H9 (cell line): Measurements from ENCODE around the gene FCRL6. TPM values are rescaled to one million over a fixed set of nuclear protein-coding genes. Genes with fewer than 3 reads are reported as not detected.

Experiments
- DNase-seq: peaks from one replicate; pipeline ENCODE4 v3.0.0-alpha.2; 2017
- H2AFZ ChIP-seq: one replicate; pipeline ENCODE4 v1.6.1; 2013; ENCODE audit warnings: mild to moderate bottlenecking, low read length, control low read depth, moderate library complexity
- H2AK5ac ChIP-seq: 2 replicates; pipeline ENCODE4 v1.6.1; 2013; ENCODE audit warnings: low read length, control low read depth, mixed read lengths; ENCODE audit not compliant: insufficient read length
- H2BK120ac ChIP-seq: one replicate; pipeline ENCODE4 v1.6.1; 2013; ENCODE audit warnings: low read depth, mild to moderate bottlenecking, low read length, control low read depth, inconsistent platforms; ENCODE audit not compliant: poor library complexity, severe bottlenecking
- H2BK12ac ChIP-seq: 2 replicates; pipeline ENCODE4 v1.6.1; 2013; ENCODE audit warnings: low read length, control low read depth, mixed read lengths, low read depth; ENCODE audit not compliant: insufficient read length
- H2BK15ac ChIP-seq: 2 replicates; pipeline ENCODE4 v1.6.1; 2013; ENCODE audit warnings: low read depth, low read length, control low read depth
- H2BK20ac ChIP-seq: one replicate; pipeline ENCODE4 v1.6.1; 2013; ENCODE audit warnings: low read depth, mild to moderate bottlenecking, low read length, control low read depth, inconsistent platforms; ENCODE audit not compliant: poor library complexity, severe bottlenecking
- H2BK5ac ChIP-seq: 2 replicates; pipeline ENCODE4 v1.6.1; 2013; ENCODE audit warnings: low read length, control low read depth, mixed read lengths; ENCODE audit not compliant: insufficient read length
- H3K14ac ChIP-seq: 2 replicates; pipeline ENCODE4 v1.6.1; 2013; ENCODE audit warnings: low read length, control low read depth; ENCODE audit not compliant: insufficient read depth
- H3K18ac ChIP-seq: 2 replicates; pipeline ENCODE4 v1.6.1; 2013; ENCODE audit warnings: low read depth, mild to moderate bottlenecking, mixed read lengths, low read length, control low read depth; ENCODE audit not compliant: insufficient read length
- H3K23ac ChIP-seq: 2 replicates; pipeline ENCODE4 v1.6.1; 2013; ENCODE audit warnings: low read length, control low read depth, mixed read lengths, low read depth; ENCODE audit not compliant: insufficient read length
- H3K23me2 ChIP-seq: 2 replicates; pipeline ENCODE4 v1.6.1; 2013; ENCODE audit warnings: low read depth, mild to moderate bottlenecking, mixed read lengths, low read length, control low read depth; ENCODE audit not compliant: insufficient read length, poor library complexity, severe bottlenecking
- H3K27ac ChIP-seq: 2 replicates; pipeline ENCODE4 v1.5.1; 2013; ENCODE audit warnings: low read length, control low read depth, mixed read lengths, low read depth; ENCODE audit not compliant: insufficient read length
- H3K27me3 ChIP-seq: 2 replicates; pipeline ENCODE4 v1.6.1; 2013; ENCODE audit warnings: low read length, control low read depth, inconsistent platforms; ENCODE audit not compliant: insufficient read depth
- H3K4ac ChIP-seq: 2 replicates; pipeline ENCODE4 v1.6.1; 2013; ENCODE audit warnings: low read depth, mild to moderate bottlenecking, control low read depth, inconsistent platforms, low read length, moderate library complexity
- H3K4me1 ChIP-seq: 2 replicates; pipeline ENCODE4 v1.6.1; 2013; ENCODE audit warnings: low read length, control low read depth, inconsistent platforms; ENCODE audit not compliant: insufficient read depth
- H3K4me2 ChIP-seq: 2 replicates; pipeline ENCODE4 v1.6.1; 2013; ENCODE audit warnings: low read length, control low read depth, mixed read lengths; ENCODE audit not compliant: insufficient read length, insufficient read depth
- H3K56ac ChIP-seq: 2 replicates; pipeline ENCODE4 v1.6.1; 2013; ENCODE audit warnings: low read depth, mild to moderate bottlenecking, mixed read lengths, low read length, control low read depth; ENCODE audit not compliant: insufficient read length
- H3K79me1 ChIP-seq: 2 replicates; pipeline ENCODE4 v1.6.1; 2013; ENCODE audit warnings: low read depth, mild to moderate bottlenecking, moderate library complexity, low read length, control low read depth, inconsistent platforms; ENCODE audit not compliant: insufficient read depth, poor library complexity, severe bottlenecking
- H3K79me2 ChIP-seq: 2 replicates; pipeline ENCODE4 v1.6.1; 2013; ENCODE audit warnings: low read length, control low read depth, inconsistent platforms; ENCODE audit not compliant: insufficient read depth
- H3K9ac ChIP-seq: 2 replicates; pipeline ENCODE4 v1.6.1; 2013; ENCODE audit warnings: low read length, control low read depth, mixed read lengths; ENCODE audit not compliant: insufficient read length; ENCODE audit errors: extremely low read depth
- H3K9me3 ChIP-seq: one replicate; pipeline ENCODE4 v1.6.1; 2013; ENCODE audit warnings: low read depth, low read length, inconsistent platforms; ENCODE audit not compliant: control insufficient read depth
- H3T11ph ChIP-seq: one replicate; pipeline ENCODE4 v1.6.1; 2013; ENCODE audit warnings: mild to moderate bottlenecking, low read length, control low read depth, inconsistent platforms
- H4K20me1 ChIP-seq: one replicate; pipeline ENCODE4 v1.6.1; 2013; ENCODE audit not compliant: control insufficient read depth, insufficient read length, insufficient read depth
- H4K5ac ChIP-seq: 2 replicates; pipeline ENCODE4 v1.6.1; 2013; ENCODE audit warnings: low read depth, mild to moderate bottlenecking, mixed read lengths, low read length, control low read depth; ENCODE audit not compliant: insufficient read length
- H4K8ac ChIP-seq: replicated peaks from 2 replicates; pipeline ENCODE4 v1.6.1; 2013; ENCODE audit warnings: low read length, control low read depth, mixed read lengths, low read depth; ENCODE audit not compliant: insufficient read length
- H4K91ac ChIP-seq: 2 replicates; pipeline ENCODE4 v1.6.1; 2013; ENCODE audit warnings: low read depth, mild to moderate bottlenecking, moderate library complexity, mixed read lengths, low read length, control low read depth; ENCODE audit not compliant: insufficient read length
- H3K27ac Mint-ChIP-seq, 3 experiments: 2 replicates in 2 of 3; 3 replicates in 1 of 3; pipeline ENCODE4 v1.8.0; 2020 to 2021; ENCODE audit warnings: mixed read lengths in 3 of 3, mild to moderate bottlenecking in 1 of 3, moderate library complexity in 1 of 3
- H3K27me3 Mint-ChIP-seq: 2 replicates; pipeline ENCODE4 v1.8.0; 2021; ENCODE audit warnings: low read depth, mild to moderate bottlenecking, moderate library complexity, mixed read lengths
- H3K36me3 Mint-ChIP-seq, 3 experiments: 2 replicates in 2 of 3; 3 replicates in 1 of 3; pipeline ENCODE4 v1.8.0; 2020 to 2021; ENCODE audit warnings: low read depth in 3 of 3, mixed read lengths in 3 of 3; ENCODE audit not compliant: insufficient read depth in 1 of 3
- H3K4me1 Mint-ChIP-seq, 2 experiments: 2 replicates each; pipeline ENCODE4 v1.8.0; 2020; ENCODE audit warnings: mixed read lengths in 2 of 2
- H3K4me3 Mint-ChIP-seq, 2 experiments: 2 replicates in 1 of 2; 3 replicates in 1 of 2; pipeline ENCODE4 v1.8.0; 2020 to 2021; ENCODE audit warnings: mild to moderate bottlenecking in 2 of 2, mixed read lengths in 2 of 2, moderate library complexity in 1 of 2
- H3K9me3 Mint-ChIP-seq, 2 experiments: 2 replicates in 1 of 2; 3 replicates in 1 of 2; pipeline ENCODE4 v1.8.0; 2020; ENCODE audit warnings: mild to moderate bottlenecking in 2 of 2, mixed read lengths in 2 of 2, moderate library complexity in 1 of 2
- CTCF ChIP-seq: fragments of 200-600 bp; sonication (generic); conservative IDR thresholded peaks from 3 replicates; pipeline ENCODE4 v1.8.0; 2021; ENCODE audit warnings: antibody characterized with exemption, mild to moderate bottlenecking
- WGBS: extraction: QIAGEN DNeasy Blood & Tissue Kit; methylation state at CpG from one replicate; pipeline ENCODE4 v1.1.7; 2013; ENCODE audit warnings: missing lambda C conversion rate, low lambda C conversion rate, mixed read lengths; ENCODE audit not compliant: insufficient read length; ENCODE audit errors: extremely low coverage; 5-methylcytosine and 5-hydroxymethylcytosine counted together
- total RNA-seq: library from RNA; stranded (reverse); gene quantifications from 2 replicates; pipeline ENCODE4 v1.2.1, GENCODE V29; 2021

Gene FCRL6
- total RNA-seq, 1 experiment from 2014 or later, result not detected

DNA sequence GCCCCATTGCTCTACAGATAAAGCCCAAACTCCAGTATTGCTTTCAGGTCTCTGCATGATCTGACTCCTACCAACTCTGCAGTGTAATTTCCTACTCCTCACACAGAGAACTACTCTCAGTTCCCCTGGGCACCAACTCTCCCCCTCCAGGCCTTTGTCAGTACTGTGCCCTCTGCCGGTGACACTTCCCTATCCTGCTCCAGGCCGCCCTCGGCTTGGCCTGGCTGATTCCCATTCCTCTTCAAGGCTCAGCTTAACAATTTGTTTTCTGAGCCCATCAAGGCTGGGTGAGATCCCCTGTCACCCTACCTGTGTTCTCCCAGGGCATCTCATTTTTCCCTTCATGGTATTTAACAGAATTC, 27.1 kb downstream of the FCRL6 start:
- Histone ChIP-seq H3K4me1 (no peaks in the 10 kb centered on the region), H2BK15ac (no peak overlapping the region), H3K9ac (no peak overlapping the region), H4K8ac (no peak overlapping the region), H3K14ac (no peak overlapping the region), H3T11ph (no peak overlapping the region), H2AFZ (no peak overlapping the region), H3K18ac (no peak overlapping the region), H2AK5ac (no peak overlapping the region), H3K27ac (no peak overlapping the region), H3K27me3 (no peaks in the 10 kb centered on the region), H3K4ac (no peak overlapping the region), H3K9me3 (no peaks in the 10 kb centered on the region), H4K91ac (no peak overlapping the region), H2BK20ac (no peak overlapping the region), H3K23me2 (no peaks in the 10 kb centered on the region), H4K20me1 (no peaks in the 10 kb centered on the region), H3K56ac (no peak overlapping the region), H3K4me2 (no peak overlapping the region), H2BK5ac (no peak overlapping the region), H2BK12ac (no peak overlapping the region), H3K79me1 (no peaks in the 10 kb centered on the region), H4K5ac (no peak overlapping the region), H3K23ac (no peak overlapping the region), H3K79me2 (no peaks in the 10 kb centered on the region), H2BK120ac (no peak overlapping the region)
- peak; percentile 74 for DNase-seq
- no CpG with 5 or more reads among the region's 3 CpGs for WGBS
- Mint-ChIP-seq H3K4me3 (no peak overlapping the region), H3K27me3 (peaks cover 53% of the 10 kb centered on the region), H3K27ac (no peak overlapping the region), H3K4me1 (peaks cover 18 to 20% of the 10 kb centered on the region in 2 experiments), H3K36me3 (no peaks in the 10 kb centered on the region), H3K9me3 (no peaks in the 10 kb centered on the region)
- TF ChIP-seq CTCF, result peak; percentile 70
